GM13977 (cell line): Measurements from ENCODE around the gene KCNMA1.

Experiments used
- DNase-seq: peaks from one replicate; pipeline ENCODE4 v3.0.0; 2012; ENCODE audit warnings: low spot score
- in situ Hi-C: fragments of 300-500 bp; cut with MboI; formaldehyde crosslinking; loops from one replicate; pipeline ENCODE4 v1.12.0; 2022; ENCODE audit warnings: low sequenced_read_pairs, low pct_unique_long_range_greater_than_20kb, mixed read lengths, inconsistent platforms; ENCODE audit not compliant: unreplicated experiment
- TF ChIP-seq, protein P1 (sequence below): IDR thresholded peaks from 2 replicates; pipeline ENCODE4 v1.5.1; 2012; ENCODE audit warnings: mild to moderate bottlenecking, control low read depth; ENCODE audit not compliant: insufficient read depth; ENCODE audit errors: extremely low read depth, missing control alignments

KCNMA1 gene

GRCh38 chr10:77202857-77203256, 434.8 kb downstream of the KCNMA1 start:
- in situ Hi-C loops, result no loop called here
- TF ChIP-seq, protein P1, sequence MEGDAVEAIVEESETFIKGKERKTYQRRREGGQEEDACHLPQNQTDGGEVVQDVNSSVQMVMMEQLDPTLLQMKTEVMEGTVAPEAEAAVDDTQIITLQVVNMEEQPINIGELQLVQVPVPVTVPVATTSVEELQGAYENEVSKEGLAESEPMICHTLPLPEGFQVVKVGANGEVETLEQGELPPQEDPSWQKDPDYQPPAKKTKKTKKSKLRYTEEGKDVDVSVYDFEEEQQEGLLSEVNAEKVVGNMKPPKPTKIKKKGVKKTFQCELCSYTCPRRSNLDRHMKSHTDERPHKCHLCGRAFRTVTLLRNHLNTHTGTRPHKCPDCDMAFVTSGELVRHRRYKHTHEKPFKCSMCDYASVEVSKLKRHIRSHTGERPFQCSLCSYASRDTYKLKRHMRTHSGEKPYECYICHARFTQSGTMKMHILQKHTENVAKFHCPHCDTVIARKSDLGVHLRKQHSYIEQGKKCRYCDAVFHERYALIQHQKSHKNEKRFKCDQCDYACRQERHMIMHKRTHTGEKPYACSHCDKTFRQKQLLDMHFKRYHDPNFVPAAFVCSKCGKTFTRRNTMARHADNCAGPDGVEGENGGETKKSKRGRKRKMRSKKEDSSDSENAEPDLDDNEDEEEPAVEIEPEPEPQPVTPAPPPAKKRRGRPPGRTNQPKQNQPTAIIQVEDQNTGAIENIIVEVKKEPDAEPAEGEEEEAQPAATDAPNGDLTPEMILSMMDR, result no peak
- DNase-seq, result no peak

- in situ Hi-C loops, result no loop called here
- DNase-seq, result no peak
- TF ChIP-seq, protein P1, result no peak
Observed at GRCh38 chr10:77201135-77202106, 436.2 kb downstream of the KCNMA1 start.

DNA sequence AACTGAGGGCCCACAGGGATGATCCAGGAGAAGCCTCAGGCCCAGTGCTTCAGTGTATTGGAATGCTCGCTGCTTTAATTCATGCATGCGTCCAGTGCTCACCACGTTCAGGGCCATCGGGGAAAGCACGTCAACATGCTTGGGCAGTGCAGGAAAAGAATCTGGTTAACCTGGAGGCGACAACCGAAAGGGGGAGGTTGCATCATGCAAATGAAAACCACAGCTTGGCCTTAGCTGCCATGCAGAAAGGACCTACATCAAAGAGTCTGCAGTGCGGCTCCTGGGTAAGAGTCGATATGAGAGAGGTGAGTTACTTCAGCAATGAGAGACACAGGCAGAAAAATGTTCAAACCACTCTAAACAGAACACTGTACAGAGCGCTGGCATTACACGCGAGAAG, 440.1 kb downstream of the KCNMA1 start:
- in situ Hi-C loops, result no loop called here
- DNase-seq, result no peak
- TF ChIP-seq, protein P1, result no peak

DNA sequence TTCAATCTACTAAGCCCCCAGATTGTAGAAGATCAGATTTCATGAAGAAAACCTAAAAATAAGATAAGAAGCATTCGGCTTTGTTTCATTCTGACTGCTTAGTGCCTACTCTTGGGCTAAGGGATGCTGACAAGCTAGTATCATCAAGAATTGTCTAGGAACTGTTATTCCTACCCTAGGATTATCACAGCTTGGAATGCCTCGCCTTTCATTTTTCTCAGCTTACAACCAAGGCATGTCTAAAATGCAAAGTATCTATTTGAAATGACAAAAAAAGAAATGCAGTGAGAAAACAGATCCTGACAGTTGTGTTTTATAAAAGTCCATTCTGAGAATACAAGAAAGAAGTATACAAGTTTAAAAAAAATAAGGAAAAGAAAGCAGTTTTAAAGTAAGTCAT, 441.0 kb downstream of the KCNMA1 start:
- no peak for DNase-seq
- TF ChIP-seq, protein P1, result no peak
- in situ Hi-C loops, result no loop called here

- in situ Hi-C loops, result no loop called here
- TF ChIP-seq, protein P1, result no peak
- no peak for DNase-seq
Observed at GRCh38 chr10:77195101-77195500, 442.5 kb downstream of the KCNMA1 start.

DNA sequence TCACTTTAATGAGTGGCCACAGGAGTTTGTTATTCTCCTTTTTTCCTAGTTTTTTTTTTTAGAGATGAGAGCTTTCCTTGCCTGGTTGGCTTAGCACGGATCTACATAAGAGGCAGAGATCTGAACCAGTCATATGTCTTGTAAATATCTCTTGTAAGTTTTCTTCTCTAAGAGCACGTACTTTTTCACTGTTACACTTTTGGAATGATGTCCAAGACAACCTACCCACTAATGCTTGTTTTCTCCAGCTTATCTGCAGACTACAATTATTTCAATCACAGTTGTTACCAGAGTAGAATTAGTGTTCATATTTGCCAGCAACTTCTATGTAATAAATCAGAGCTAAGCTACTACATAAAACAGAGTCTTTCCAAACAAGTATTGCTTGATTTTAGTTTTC, 444.6 kb downstream of the KCNMA1 start:
- TF ChIP-seq, protein P1, result no peak
- in situ Hi-C loops, result no loop called here

More for the DNA sequence above, 444.6 kb downstream of the KCNMA1 start:
- DNase-seq, result no peak
